Heart left ventricle (tissue), 16 donors: ENCODE measurements around the gene ZSWIM8. TPM values are rescaled to one million over a fixed set of nuclear protein-coding genes. Genes with fewer than 3 reads are reported as not detected.

Experiments
- ATAC-seq, 4 donors: fragments of 200-7000 bp; cut with Tn5 transposase; one replicate each; pipeline ENCODE4 v1.9.1; 2020 to 2022; ENCODE audit warnings: moderate library complexity in 4 of 4, mild to moderate bottlenecking in 3 of 4, moderate number of reproducible peaks in 1 of 4
- DNase-seq, 5 donors: peaks; one replicate each; pipeline ENCODE4 v3.0.0-alpha.2; 2020
- H3K27ac ChIP-seq, 12 donors: fragments of 200-600 bp; sonication (generic) in 4 of 12; one replicate each; pipeline versions ENCODE4 v1.5.0 to v1.8.0; 2016 to 2022; ENCODE audit warnings: mild to moderate bottlenecking in 2 of 12
- H3K27me3 ChIP-seq, 9 donors: fragments of 200-600 bp; sonication (generic) in 2 of 9; one replicate each; pipeline versions ENCODE4 v1.5.1 to v1.8.0; 2016 to 2022; ENCODE audit warnings: mild to moderate bottlenecking in 3 of 9
- H3K36me3 ChIP-seq, 9 donors: fragments of 200-600 bp; sonication (generic) in 2 of 9; one replicate each; pipeline versions ENCODE4 v1.5.0 to v1.8.0; 2018 to 2022; ENCODE audit warnings: mild to moderate bottlenecking in 2 of 9
- H3K4me1 ChIP-seq, 12 donors: fragments of 200-600 bp; sonication (generic) in 4 of 12; one replicate each; pipeline versions ENCODE4 v1.5.0 to v1.8.0; 2016 to 2022; ENCODE audit warnings: mild to moderate bottlenecking in 3 of 12
- H3K4me3 ChIP-seq, 12 donors: fragments of 200-600 bp; sonication (generic) in 4 of 12; one replicate each; pipeline versions ENCODE4 v1.5.0 to v1.8.0; 2017 to 2022; ENCODE audit warnings: mild to moderate bottlenecking in 9 of 12, moderate library complexity in 4 of 12
- H3K9me3 ChIP-seq, 12 donors: fragments of 200-600 bp; sonication (generic) in 4 of 12; one replicate each; pipeline versions ENCODE4 v1.5.0 to v1.8.0; 2016 to 2022; ENCODE audit warnings: mild to moderate bottlenecking in 1 of 12
- CTCF ChIP-seq, 12 donors: fragments of 200-600 bp; sonication (generic) in 4 of 12; IDR thresholded peaks; one replicate each; pipeline versions ENCODE4 v1.5.0 to v1.8.0; 2018 to 2022; ENCODE audit warnings: antibody characterized with exemption in 12 of 12, mild to moderate bottlenecking in 5 of 12
- POLR2A ChIP-seq, 2 donors: fragments of 450-650 bp; IDR thresholded peaks; one replicate each; pipeline ENCODE4 v1.6.1; 2017; ENCODE audit warnings: antibody characterized with exemption in 2 of 2, mild to moderate bottlenecking in 2 of 2, moderate library complexity in 2 of 2
- WGBS, 4 donors: extraction: QIAGEN DNeasy Blood & Tissue Kit in 2 of 4; methylation state at CpG; one replicate each; pipeline versions ENCODE4 v1.1.5 to v1.1.7; 2013 to 2018; 5-methylcytosine and 5-hydroxymethylcytosine counted together
- intact Hi-C, 10 donors: fragments of 100-400 bp; cut with DNase I; formaldehyde crosslinking; loops; one replicate each; pipeline versions ENCODE4 v1.11.1 to v1.14.2; 2022
- polyA plus RNA-seq, 2 donors: library from polyadenylated mRNA; stranded (reverse); fragments of 200-250 nt; gene quantifications; one replicate each; pipeline ENCODE4 v1.2.3, GENCODE V29; 2013
- total RNA-seq, 9 donors: library from RNA; depleted of rRNA in 2 of 9; stranded (reverse); fragments of >200 nt in 2 of 9; fragmentation: NEBNext Ultra II Directional in 3 of 9; extraction: Animal tissue kit (Norgen Biotek cat#: 25700) in 3 of 9; gene quantifications; one replicate each; pipeline versions ENCODE4 v1.1.0 to v1.2.4, GENCODE V29; 2016 to 2023
- donor health status: ischemic (EF 13 %, LVEDD 7.1; RV severe dilation, severe dysfunction).
- donor health status: healthy with polysubstance abuse.
- donor health status: DM: no; HTN: yes; CAD: no.
- donor health status: DM: no; HTN: no; CAD: no.
- donor health status: ischemic (EF 25% LVEDD 6.9; RV normal size, moderate dysfunction).
- donor health status: ischemic (EF 25% LVEDD 5.7; RV mildly dilated, moderate dysfunction).
- donor health status: healthy.
- donor health status: DM: yes; HTN: yes; CAD: no.
- donor health status: ischemic (EF 35%, LVEDD 5.7; RV mildly dilated, moderate dysfunction).
- donor health status: nonischemic (EF 11% LVEDD 7.7; RV severe dilation, severe dysfunction).
- donor health status: DM: yes; HTN: yes; CAD: no.
- donor health status: PGD.
- donor health status: ischemic (EF 29% LVEDD 5.4; RV normal size, mild dysfunction).
- donor health status: nonischemic (EF 23%, LVEDD 6.1; RV moderate dilation, normal function).

The ZSWIM8 gene
- total and polyA plus RNA-seq, 11 donors: 37.6 to 69.7 (median 58.0) TPM

- H3K36me3 ChIP-seq: peaks cover 0 to 51% (median 47%) of the 10 kb centered on the region in 9 donors
- no peaks in the 10 kb centered on the region for H3K9me3 ChIP-seq
- intact Hi-C loops: loop anchor here in 1 of 10 donors (5.0 kb wide), 1 partner anchor 33 kb away; no protein-coding TSS in a partner anchor
- DNase-seq (no peak), ATAC-seq (no peak)
- no peak overlapping the region for H3K4me3 ChIP-seq
- no peak overlapping the region for H3K27ac ChIP-seq
- TF ChIP-seq CTCF (IDR thresholded peaks at IDR 0.05): no peak
- no peak for TF ChIP-seq POLR2A (IDR thresholded peaks at IDR 0.05)
- 78 to 85% (median 80%) methylated on average over 5 of the region's 5 CpGs for WGBS, 4 donors
- peaks cover 0 to 54% (median 39%) of the 10 kb centered on the region in 12 donors for H3K4me1 ChIP-seq
- no peaks in the 10 kb centered on the region for H3K27me3 ChIP-seq
Observed at GRCh38 chr10:73780301-73780700, 5.1 kb upstream of the ZSWIM8 start.

- H3K4me1 ChIP-seq: peaks cover 0 to 47% (median 35%) of the 10 kb centered on the region in 12 donors
Observed at GRCh38 chr10:73780966-73781365, 4.4 kb upstream of the ZSWIM8 start.

DNA sequence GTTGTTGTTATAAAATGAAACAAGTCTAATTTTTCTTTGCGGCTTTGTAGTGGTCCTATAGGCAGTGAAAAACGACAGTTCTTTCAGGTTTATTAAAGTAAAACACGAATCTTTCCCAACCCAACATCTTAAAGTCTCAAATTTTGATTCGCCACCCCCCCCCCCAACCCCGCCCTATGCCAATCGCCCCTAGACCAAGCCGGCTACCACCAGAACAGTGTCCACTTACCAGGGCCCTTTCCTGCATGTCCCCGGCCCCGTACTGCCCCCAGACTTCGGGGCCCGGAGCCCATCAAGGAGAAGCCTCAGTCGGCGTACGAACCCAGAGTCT, 3.9 kb upstream of the ZSWIM8 start:
- H3K4me1 ChIP-seq: peaks cover 0 to 47% (median 38%) of the 10 kb centered on the region in 12 donors
- peak overlapping the region; percentile 70 to 99 (median 92) for H3K4me3 ChIP-seq
- H3K36me3 ChIP-seq: peaks cover 0 to 39% (median 35%) of the 10 kb centered on the region in 9 donors
- H3K9me3 ChIP-seq: no peaks in the 10 kb centered on the region
- peak overlapping the region; percentile 75 to 97 (median 93) for H3K27ac ChIP-seq
- no peaks in the 10 kb centered on the region for H3K27me3 ChIP-seq
- TF ChIP-seq POLR2A (IDR thresholded peaks at IDR 0.05) (no peak), CTCF (IDR thresholded peaks at IDR 0.05) (no peak)
- intact Hi-C loops: loop anchor here in 1 of 10 donors (5.0 kb wide), 1 partner anchor 34 kb away; no protein-coding TSS in a partner anchor
- ATAC-seq (peak in 1 of 4 donors; percentile 13), DNase-seq (no peak)
- WGBS, 4 donors: 1 to 4% (median 1%) methylated on average over 14 of the region's 14 CpGs

More at GRCh38 chr10:73780966-73781365, 4.4 kb upstream of the ZSWIM8 start:
- DNase-seq (no peak), ATAC-seq (no peak)
- intact Hi-C loops: loop anchor here in 1 of 10 donors (5.0 kb wide), 1 partner anchor 34 kb away; no protein-coding TSS in a partner anchor
- peaks cover 0 to 44% (median 41%) of the 10 kb centered on the region in 9 donors for H3K36me3 ChIP-seq
- H3K4me3 ChIP-seq: peak overlapping the region; percentile 70 to 99 (median 92)
- 31 to 47% (median 34%) methylated on average over 11 of the region's 11 CpGs for WGBS, 4 donors
- H3K27ac ChIP-seq: peak overlapping the region in 6 of 12 donors; percentile 92 to 97 (median 96)
- no peaks in the 10 kb centered on the region for H3K9me3 ChIP-seq
- no peaks in the 10 kb centered on the region for H3K27me3 ChIP-seq
- TF ChIP-seq POLR2A (IDR thresholded peaks at IDR 0.05): no peak
- TF ChIP-seq CTCF (IDR thresholded peaks at IDR 0.05): no peak

- intact Hi-C loops: loop anchor here in 1 of 10 donors (5.0 kb wide), 1 partner anchor 35 kb away; no protein-coding TSS in a partner anchor
- Histone ChIP-seq H3K27me3 (no peaks in the 10 kb centered on the region), H3K36me3 (peaks cover 0 to 33% (median 29%) of the 10 kb centered on the region in 9 donors), H3K4me3 (peak within 1 kb of the TSS; percentile 70 to 99 (median 92)), H3K4me1 (peaks cover 6 to 53% (median 43%) of the 10 kb centered on the region in 12 donors), H3K27ac (peak within 1 kb of the TSS; percentile 75 to 97 (median 93)), H3K9me3 (no peaks in the 10 kb centered on the region)
- DNase-seq: peak; percentile 92 to 97 (median 94)
- WGBS, 4 donors: 0 to 1% (median 0%) methylated on average over 51 to 57 of the region's 57 CpGs
- ATAC-seq: peak; percentile 60 to 84 (median 79)
- TF ChIP-seq CTCF (IDR thresholded peaks at IDR 0.05): peak in 1 of 12 donors; percentile 4
- peak in 1 of 2 donors; percentile 66 for TF ChIP-seq POLR2A (IDR thresholded peaks at IDR 0.05)
Observed at GRCh38 chr10:73781879-73782748, 3.3 kb upstream of the ZSWIM8 start, which contains the start of gene CHCHD1. CHCHD1 (plus strand) TSS chr10:73782048; CDS start chr10:73782076, 28 bp downstream.
